Natural killer cell treated with Interleukin-12 subunit alpha and Interleukin-12 subunit beta and Interleukin-15 and Interleukin-18, amount 100 ng/mL, for 72 hours (primary cell): ENCODE measurements around the gene DUSP1. TPM values are rescaled to one million over a fixed set of nuclear protein-coding genes. Genes with fewer than 3 reads are reported as not detected.

Experiments used
- ATAC-seq, 2 donors: fragments of 150-1000 bp; cut with Tn5 transposase in 1 of 2; sonication (Bioruptor Pico), chemical (Tn5 transposase) in 1 of 2; 2 replicates each; pipeline ENCODE4 v1.10.0; 2021
- DNase-seq: peaks from one replicate; pipeline ENCODE4 v3.0.0; 2022; ENCODE audit warnings: low spot score
- H3K27ac Mint-ChIP-seq, 2 donors: 1 replicate in 1 of 2; 2 replicates in 1 of 2; pipeline ENCODE4 v1.8.0; 2022; ENCODE audit warnings: mixed read lengths in 2 of 2, mild to moderate bottlenecking in 1 of 2, moderate library complexity in 1 of 2
- H3K27me3 Mint-ChIP-seq, 2 donors: 1 replicate in 1 of 2; 2 replicates in 1 of 2; pipeline ENCODE4 v1.8.0; 2022; ENCODE audit warnings: mixed read lengths in 2 of 2
- H3K36me3 Mint-ChIP-seq: one replicate; pipeline ENCODE4 v1.8.0; 2022; ENCODE audit warnings: mixed read lengths
- H3K4me1 Mint-ChIP-seq, 2 donors: 1 replicate in 1 of 2; 2 replicates in 1 of 2; pipeline ENCODE4 v1.8.0; 2022; ENCODE audit warnings: low read depth in 2 of 2, mixed read lengths in 2 of 2, mild to moderate bottlenecking in 1 of 2
- H3K4me3 Mint-ChIP-seq: one replicate; pipeline ENCODE4 v1.8.0; 2022; ENCODE audit warnings: mixed read lengths
- H3K9me3 Mint-ChIP-seq: 2 replicates; pipeline ENCODE4 v1.8.0; 2022; ENCODE audit warnings: mixed read lengths
- total RNA-seq, 2 donors: library from RNA; stranded (reverse); gene quantifications; one replicate each; pipeline ENCODE4 v1.2.3, GENCODE V29; 2022

DUSP1 gene
- total RNA-seq, 2 donors from 2014 or later = 12.4 to 13.6 TPM

DNA sequence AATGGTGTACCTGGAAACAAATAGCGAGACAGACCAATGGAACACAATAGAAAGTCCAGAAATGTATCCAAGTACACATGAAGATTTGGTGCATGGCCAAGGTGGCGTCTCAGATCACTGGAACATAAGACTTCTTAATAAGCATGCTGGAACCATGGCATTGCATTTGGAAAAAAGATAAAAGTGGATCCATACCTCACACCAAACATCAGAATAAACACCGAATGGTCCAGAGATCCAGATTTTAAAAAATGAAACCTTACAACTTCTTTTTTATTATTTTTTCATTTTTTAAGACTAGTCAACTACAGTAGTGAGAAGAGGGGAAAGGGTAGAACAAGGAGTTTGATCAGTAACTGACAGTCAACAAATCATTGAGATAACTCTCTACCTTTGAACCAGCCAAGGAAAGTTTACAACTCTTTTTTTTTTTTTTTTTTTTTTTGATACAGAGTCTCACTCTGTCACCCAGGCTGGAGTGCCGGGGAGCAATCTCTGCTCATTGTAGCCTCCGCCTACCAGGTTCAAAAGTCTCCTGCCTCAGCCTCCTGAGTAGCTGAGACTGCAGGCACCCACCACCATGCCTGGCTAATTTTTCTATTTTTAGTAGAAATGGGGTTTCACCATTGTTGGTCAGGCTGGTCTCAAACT, 8.8 kb upstream of the DUSP1 start:
- ATAC-seq = no peak
- Mint-ChIP-seq H3K27me3 (no peaks in the 10 kb centered on the region), H3K4me1 (peaks cover 33 to 37% of the 10 kb centered on the region in 2 donors), H3K36me3 (no peaks in the 10 kb centered on the region), H3K27ac (no peak overlapping the region), H3K4me3 (no peak overlapping the region), H3K9me3 (no peaks in the 10 kb centered on the region)
- no peak for DNase-seq

DNA sequence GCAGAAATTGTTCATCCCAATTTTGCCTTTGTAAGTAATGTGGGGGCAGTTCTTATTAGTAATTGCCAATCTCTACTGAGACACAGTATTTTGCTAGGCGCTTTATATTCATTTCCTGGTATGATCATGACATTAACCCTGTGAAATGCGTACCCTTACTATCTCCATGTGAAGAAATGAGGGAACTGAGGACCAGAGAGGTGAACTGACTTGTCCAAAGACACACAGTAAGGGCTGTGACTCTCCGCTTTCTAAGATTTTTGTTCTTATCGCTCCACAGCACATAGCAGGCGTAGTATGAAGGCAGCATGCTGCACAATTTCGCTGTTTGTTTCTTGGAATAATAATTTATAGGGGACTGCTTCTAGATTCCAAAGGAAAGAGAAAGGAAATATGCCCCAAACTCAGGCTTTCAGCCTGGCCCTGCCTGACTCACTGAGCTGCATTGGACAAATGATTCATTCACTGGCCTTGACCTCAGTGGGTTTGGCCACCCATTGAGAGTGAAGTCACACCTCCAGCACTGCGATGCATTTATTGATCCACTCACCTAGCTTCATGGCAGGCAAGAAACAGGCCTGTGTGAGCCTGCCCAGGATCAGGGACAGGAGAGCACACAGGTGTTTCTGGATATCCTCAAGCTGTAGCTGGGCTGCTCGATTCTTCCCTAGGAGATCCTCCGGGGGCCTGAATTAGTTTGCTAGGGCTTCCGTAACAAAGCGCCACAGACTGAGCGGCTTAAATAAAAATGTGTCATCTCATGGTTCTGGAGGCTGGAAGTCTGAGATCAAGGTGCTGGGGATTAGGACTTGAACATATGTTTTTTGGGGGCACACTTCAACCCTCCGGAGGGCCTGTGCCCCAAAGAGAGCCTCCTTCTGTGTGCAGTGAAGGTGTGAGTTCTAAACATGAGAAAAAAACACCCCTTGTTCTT, 7.2 kb upstream of the DUSP1 start:
- Mint-ChIP-seq H3K27me3 (no peaks in the 10 kb centered on the region), H3K36me3 (no peaks in the 10 kb centered on the region), H3K27ac (peak overlapping the region; percentile 92 to 97), H3K4me1 (peaks cover 46 to 51% of the 10 kb centered on the region in 2 donors), H3K4me3 (peak overlapping the region; percentile 83), H3K9me3 (no peaks in the 10 kb centered on the region)
- DNase-seq (peak; percentile 66), ATAC-seq (peak; percentile 57 to 69)

DNA sequence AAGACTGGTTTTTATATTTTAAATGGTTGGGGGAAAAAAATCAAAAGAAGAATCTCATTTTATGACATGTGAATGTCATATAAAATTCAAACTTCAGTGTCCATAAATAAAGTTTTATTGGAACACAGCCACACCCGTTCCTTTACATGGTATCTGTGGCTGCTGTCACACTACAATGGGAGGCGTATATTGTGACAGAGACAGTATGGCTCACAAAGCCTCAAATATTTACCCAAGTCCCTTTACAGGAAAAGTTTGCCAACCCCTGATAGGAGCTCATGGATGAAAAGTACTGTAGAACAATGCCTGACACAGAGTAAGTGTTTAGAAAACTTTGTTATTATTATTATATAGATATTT, 5.2 kb upstream of the DUSP1 start:
- peaks cover 58 to 60% of the 10 kb centered on the region in 2 donors for H3K4me1 Mint-ChIP-seq
- peak overlapping the region; percentile 53 for H3K4me3 Mint-ChIP-seq
- no peaks in the 10 kb centered on the region for H3K9me3 Mint-ChIP-seq
- DNase-seq (no peak), ATAC-seq (no peak)
- peak overlapping the region; percentile 92 to 97 for H3K27ac Mint-ChIP-seq
- no peaks in the 10 kb centered on the region for H3K36me3 Mint-ChIP-seq
- no peaks in the 10 kb centered on the region for H3K27me3 Mint-ChIP-seq

DNA sequence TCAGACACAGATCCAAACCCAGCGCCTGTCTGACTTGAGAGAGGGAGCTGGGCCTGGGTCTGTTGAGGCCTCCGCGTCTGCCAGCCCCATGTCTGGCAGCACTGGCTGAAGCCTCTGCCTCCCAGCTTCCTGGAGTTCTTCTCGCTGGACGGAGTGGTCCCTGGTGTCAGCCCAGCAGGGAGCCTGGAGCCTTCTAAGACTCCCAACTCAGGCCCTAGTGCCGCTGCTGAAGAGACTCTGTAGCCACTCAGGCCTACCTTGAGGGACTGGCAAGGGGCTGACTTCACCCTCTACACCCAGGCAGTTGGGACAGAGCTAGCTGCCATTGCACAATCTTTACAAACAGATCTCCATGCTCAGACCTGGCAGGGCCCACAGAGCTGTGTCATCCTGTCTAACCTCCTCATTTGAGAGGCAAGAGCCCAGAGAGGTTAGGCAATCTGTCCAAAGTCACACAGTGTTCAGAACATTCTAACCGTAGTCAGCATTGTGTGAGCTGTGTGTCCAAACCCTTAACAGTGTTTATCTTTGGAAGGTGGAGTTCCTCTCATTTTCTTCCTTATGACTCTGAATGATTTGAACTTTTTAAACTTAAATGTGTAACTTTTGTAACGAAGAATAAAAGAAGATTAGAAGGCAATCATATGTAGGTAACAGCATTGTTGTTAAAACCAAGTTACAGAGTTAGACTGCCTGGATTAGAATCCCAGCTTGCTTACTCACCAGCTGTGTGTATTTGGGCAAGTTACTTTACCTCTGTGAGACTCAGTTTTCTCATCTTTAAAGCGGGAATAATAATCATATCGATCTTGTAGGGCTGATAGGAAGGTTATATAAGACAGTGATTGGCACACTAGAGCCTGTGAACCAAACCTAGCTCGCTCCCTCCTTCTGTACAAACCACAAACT, 4.6 kb upstream of the DUSP1 start:
- peak overlapping the region; percentile 53 for H3K4me3 Mint-ChIP-seq
- peak; percentile 45 to 70 for ATAC-seq
- peak; percentile 86 for DNase-seq
- no peaks in the 10 kb centered on the region for H3K9me3 Mint-ChIP-seq
- H3K27me3 Mint-ChIP-seq = no peaks in the 10 kb centered on the region
- no peaks in the 10 kb centered on the region for H3K36me3 Mint-ChIP-seq
- peak overlapping the region; percentile 92 to 97 for H3K27ac Mint-ChIP-seq
- peaks cover 58 to 60% of the 10 kb centered on the region in 2 donors for H3K4me1 Mint-ChIP-seq

DNA sequence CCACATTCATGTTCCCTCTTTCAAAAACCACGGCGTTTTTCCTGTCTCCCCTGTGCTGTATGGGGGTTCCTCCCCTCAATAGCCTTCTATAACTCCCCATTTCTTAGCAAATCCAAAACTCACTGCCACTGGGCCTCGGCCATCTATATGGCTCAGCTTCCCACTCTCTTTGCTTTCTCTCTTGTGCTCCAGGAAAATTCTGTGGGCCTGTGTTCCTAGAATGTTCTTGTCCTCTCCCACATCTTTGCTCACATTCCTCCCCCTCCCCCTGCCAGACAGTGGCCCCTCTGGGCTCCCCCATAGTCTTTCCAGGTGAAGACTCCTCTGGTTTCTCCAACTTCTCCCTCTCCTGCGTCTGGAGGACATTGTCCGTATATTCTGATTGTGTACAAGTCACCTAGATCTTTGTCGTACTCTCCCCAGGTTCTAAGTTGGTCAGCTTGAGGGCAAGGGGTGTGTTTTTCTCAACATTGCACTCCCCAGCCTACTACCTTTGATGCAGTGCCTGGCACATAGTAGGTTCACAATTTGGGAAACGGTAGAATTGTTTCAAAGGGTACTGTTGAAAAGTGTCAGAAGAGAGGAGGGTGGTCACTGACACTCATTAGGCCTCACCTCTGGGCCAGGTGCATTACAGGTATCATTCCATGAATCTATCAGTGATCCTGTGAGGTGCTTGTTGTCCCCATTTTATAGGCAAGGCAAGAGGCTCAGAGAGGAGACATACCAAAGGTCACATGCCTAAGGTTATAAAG, 3.7 kb upstream of the DUSP1 start:
- Mint-ChIP-seq H3K36me3 (no peaks in the 10 kb centered on the region), H3K27ac (peak overlapping the region; percentile 92 to 97), H3K9me3 (no peaks in the 10 kb centered on the region), H3K27me3 (no peaks in the 10 kb centered on the region), H3K4me3 (peak overlapping the region; percentile 49), H3K4me1 (peaks cover 60 to 62% of the 10 kb centered on the region in 2 donors)
- ATAC-seq (no peak), DNase-seq (no peak)

DNA sequence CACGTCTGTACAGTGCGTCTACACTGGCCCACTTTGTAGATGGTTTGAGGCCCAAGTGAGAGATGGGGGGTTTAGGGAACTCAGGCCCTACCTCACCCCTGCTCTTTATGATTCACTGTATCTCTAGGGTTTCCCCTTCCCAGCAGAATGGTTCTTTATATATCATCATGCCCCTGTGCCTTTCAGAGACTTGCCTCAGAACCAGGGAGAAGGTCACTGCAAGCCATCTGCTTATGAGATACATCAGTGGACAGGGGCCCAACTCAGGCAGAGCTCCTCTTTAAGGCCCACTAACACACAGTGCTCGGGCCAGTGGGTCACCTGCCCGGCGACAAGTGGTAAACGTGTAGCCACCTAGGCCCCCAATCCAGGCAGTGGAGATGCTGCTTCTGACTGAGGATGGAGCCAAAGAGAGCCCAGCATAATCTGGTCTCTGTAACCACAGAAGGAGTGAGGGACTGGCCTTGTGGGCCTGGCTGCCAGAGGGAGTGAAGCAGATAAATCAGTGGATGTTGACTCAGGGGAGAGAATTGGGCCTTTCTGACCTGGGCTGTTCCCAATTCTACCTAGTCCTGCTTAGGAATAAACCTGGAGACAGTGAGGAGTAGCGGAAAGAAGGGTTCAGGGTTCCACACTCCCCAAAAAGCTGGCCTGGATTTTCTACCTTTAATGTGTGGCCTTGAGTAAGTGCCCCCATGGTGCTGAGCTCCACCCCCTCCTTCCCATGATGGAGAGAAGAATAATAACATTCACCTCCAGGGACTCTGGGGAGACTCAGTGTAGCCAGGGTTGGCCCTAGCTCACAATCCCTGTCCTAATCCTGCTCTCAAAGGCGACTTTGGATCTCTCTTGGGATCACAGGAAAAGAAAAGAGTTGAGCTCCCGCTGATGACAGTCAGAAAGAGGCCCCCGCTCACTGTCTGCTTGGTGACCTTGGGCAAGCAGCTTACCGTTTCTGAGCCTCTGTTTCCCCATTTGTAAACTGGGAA, 2.8 kb upstream of the DUSP1 start:
- ATAC-seq = no peak

DNA sequence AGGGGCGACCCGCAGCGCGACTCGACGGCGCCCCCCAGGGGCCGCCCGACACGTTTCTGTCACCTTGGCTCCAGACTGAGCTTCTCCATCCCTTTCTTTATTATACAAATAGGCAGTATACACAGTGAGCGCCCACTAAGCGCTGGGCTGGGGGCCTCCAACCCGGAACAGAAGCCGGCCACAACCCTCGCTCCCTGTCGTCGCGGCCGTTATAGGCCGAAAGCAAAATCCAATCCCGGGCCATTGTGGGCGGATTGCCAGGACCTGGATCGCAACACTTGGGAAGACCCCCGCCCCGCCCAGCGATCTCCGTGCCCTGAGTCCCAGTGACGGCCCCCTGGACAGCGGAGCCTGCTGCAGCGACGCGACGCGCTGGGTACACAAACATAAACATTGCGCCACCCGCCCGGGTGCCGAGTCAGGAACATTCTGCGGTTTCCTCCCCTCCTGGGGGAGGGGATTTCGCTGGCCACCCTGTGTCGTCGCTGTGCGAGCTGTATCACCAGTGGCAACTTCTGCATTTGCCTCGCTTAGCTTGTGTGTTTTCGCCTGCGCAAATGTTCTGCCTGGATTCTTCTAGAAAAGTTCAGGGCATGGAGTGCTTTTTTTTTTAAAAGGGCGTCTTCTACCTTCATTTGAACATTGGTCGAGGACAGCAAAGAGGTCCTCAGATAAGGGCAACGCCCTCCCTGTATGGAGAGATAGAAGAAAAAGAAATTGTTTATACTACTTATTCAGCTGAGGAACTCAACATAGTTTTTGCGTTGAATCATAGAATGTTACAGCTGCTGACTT, 1.3 kb upstream of the DUSP1 start:
- H3K27me3 Mint-ChIP-seq = no peaks in the 10 kb centered on the region
- H3K9me3 Mint-ChIP-seq = no peaks in the 10 kb centered on the region
- H3K4me1 Mint-ChIP-seq = peaks cover 54 to 59% of the 10 kb centered on the region in 2 donors
- peak; percentile 93 for DNase-seq
- peak overlapping the region; percentile 92 to 97 for H3K27ac Mint-ChIP-seq
- ATAC-seq = peak; percentile 63 to 68
- H3K36me3 Mint-ChIP-seq = no peaks in the 10 kb centered on the region
- peak overlapping the region; percentile 87 for H3K4me3 Mint-ChIP-seq

More for the DNA sequence above, 2.8 kb upstream of the DUSP1 start:
- no peak for DNase-seq
- Mint-ChIP-seq H3K27ac (peak overlapping the region; percentile 92 to 97), H3K27me3 (no peaks in the 10 kb centered on the region), H3K36me3 (no peaks in the 10 kb centered on the region), H3K9me3 (no peaks in the 10 kb centered on the region), H3K4me1 (peaks cover 65 to 70% of the 10 kb centered on the region in 2 donors), H3K4me3 (peak overlapping the region; percentile 74)

DNA sequence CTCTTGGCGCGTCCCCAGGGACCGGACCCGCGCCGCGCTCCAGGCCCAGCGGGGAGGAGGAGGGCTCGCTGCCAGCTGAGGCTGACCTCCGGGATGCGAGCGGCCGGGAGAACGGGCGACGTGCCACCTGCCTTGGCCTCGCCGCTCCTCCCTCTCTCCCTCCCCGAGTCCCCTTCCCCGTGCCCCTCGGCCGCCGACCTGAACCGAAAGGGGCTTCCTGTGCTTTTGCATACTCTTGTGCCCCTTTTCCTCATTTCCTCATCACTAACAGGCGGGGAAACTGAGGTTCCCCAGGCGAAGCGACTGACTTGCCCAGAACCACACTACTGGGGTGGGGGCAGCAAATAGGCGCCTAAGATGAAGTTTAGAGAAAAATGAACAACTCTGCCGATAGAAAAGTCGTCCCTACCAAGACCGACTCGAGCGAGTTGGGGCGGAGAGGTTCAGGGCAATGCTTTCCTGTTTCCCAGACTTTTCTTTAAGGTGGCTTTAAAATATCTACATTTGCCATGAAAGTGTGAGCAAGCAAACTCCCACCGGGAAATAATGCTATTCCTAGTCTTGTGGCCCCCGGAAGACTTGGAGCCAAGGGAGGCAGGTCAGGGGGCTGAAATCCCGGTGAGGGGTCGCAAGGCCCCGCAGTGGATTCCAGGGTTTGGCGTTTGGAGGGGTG, 580 bp upstream of the DUSP1 start:
- no peak for ATAC-seq
- H3K4me3 Mint-ChIP-seq = peak overlapping the region; percentile 87
- peak overlapping the region; percentile 92 to 97 for H3K27ac Mint-ChIP-seq
- H3K27me3 Mint-ChIP-seq = no peaks in the 10 kb centered on the region
- H3K4me1 Mint-ChIP-seq = peaks cover 50 to 58% of the 10 kb centered on the region in 2 donors
- DNase-seq = no peak
- no peaks in the 10 kb centered on the region for H3K36me3 Mint-ChIP-seq
- no peaks in the 10 kb centered on the region for H3K9me3 Mint-ChIP-seq

DNA sequence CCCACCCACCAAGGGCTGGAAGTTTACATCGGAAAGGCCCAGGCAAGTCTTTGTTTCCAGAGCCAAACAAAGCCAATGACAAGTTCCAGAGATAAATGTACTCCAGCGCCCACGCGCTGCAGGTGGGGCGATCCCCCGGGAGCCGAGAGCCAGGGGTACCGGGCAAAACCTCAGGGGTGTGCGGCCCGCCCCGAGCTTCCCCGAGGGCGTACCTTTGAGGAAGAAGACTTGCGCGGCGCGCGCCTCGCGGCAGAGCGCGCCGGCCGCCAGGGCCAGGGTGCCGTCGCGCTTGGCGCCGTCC, 671 bp downstream of the DUSP1 start:
- no peak for DNase-seq
- peaks cover 47 to 59% of the 10 kb centered on the region in 2 donors for H3K4me1 Mint-ChIP-seq
- peak overlapping the region; percentile 92 to 97 for H3K27ac Mint-ChIP-seq
- H3K27me3 Mint-ChIP-seq = no peaks in the 10 kb centered on the region
- peak overlapping the region; percentile 87 for H3K4me3 Mint-ChIP-seq
- ATAC-seq = no peak
- no peaks in the 10 kb centered on the region for H3K36me3 Mint-ChIP-seq
- H3K9me3 Mint-ChIP-seq = no peaks in the 10 kb centered on the region

DNA sequence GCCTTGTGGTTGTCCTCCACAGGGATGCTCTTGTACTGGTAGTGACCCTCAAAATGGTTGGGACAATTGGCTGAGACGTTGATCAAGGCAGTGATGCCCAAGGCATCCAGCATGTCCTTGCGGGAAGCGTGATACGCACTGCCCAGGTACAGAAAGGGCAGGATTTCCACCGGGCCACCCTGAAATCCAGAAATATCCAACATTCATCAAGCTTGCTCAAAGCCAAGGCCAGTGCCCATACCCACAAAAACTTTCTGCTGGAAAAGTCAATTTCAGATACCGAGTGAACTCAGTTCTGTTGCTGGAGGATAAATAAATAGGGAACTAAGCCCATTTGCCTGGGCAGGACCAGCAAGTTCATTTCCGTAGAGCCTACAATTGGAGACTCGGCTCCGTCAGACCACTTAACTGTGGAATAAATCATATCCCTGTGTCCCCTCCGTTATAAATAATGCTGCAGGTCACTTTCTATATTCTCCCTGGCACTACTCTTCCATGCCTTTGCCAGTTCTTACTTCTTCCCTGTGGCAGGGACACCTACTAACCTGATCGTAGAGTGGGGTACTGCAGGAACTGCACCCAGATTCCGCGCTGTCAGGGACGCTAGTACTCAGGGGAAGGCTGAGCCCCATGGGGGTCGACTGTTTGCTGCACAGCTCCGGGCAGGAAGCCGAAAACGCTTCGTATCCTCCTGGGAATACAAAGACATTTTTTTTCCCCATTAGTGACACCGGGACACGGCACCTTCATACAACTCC, 1.2 kb downstream of the DUSP1 start:
- H3K4me1 Mint-ChIP-seq = peaks cover 50 to 61% of the 10 kb centered on the region in 2 donors
- H3K9me3 Mint-ChIP-seq = no peaks in the 10 kb centered on the region
- H3K27me3 Mint-ChIP-seq = no peaks in the 10 kb centered on the region
- ATAC-seq (no peak), DNase-seq (no peak)
- H3K4me3 Mint-ChIP-seq = peak overlapping the region; percentile 87
- H3K27ac Mint-ChIP-seq = peak overlapping the region; percentile 92 to 97
- H3K36me3 Mint-ChIP-seq = no peaks in the 10 kb centered on the region

DNA sequence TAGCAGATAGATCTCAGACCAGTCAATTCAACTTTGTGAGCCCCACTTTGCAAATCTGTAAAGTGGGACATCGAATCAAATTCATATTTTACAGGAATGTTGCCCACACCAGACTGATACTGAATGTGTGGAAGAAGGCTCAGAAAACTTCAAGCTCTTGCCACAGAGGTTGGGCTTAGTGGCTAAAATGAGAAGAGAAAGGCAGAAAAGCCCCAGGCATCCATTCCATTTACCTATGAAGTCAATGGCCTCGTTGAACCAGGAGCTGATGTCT, 1.7 kb downstream of the DUSP1 start:
- Mint-ChIP-seq H3K36me3 (no peaks in the 10 kb centered on the region), H3K4me3 (peak overlapping the region; percentile 87), H3K27ac (peak overlapping the region; percentile 92 to 97), H3K9me3 (no peaks in the 10 kb centered on the region), H3K27me3 (no peaks in the 10 kb centered on the region), H3K4me1 (peaks cover 48 to 59% of the 10 kb centered on the region in 2 donors)
- DNase-seq (no peak), ATAC-seq (no peak)
